HEK293 (cell line): ENCODE results near the gene CHMP1A.
"Not testable (repeated sequence)": the region's sequence is repeated elsewhere in the genome, so short reads cannot be mapped to it uniquely, and the experiment has no call there.

ENCODE experiments used
- CTCF ChIA-PET: fragments of 350-600 bp; formaldehyde crosslinking; extraction: SDS; loops from one replicate; lab custom pipeline; 2021; ENCODE audit warnings: antibody characterized with exemption; lab: Yijun Ruan, JAX
- POLR2A ChIA-PET: fragments of 300-600 bp; formaldehyde crosslinking; extraction: SDS; loops from one replicate; lab custom pipeline; 2020; ENCODE audit warnings: antibody characterized with exemption, inconsistent platforms; lab: Yijun Ruan, JAX
- H3K27ac ChIP-seq: fragments of 200-500 bp; sonication (Bioruptor generic); 2 replicates; pipeline ENCODE4 v1.5.1; 2014; ENCODE audit warnings: low read depth, low read length, control low read depth, inconsistent platforms; ENCODE audit errors: extremely low read depth
- H3K36me3 ChIP-seq, 2 experiments: fragments of 200-500 bp in 1 of 2; sonication (Bioruptor generic) in 1 of 2; 1 replicate in 1 of 2; 2 replicates in 1 of 2; pipeline ENCODE4 v1.5.1; 2014 to 2017; ENCODE audit warnings: inconsistent platforms in 2 of 2, low read length in 2 of 2; ENCODE audit not compliant: control insufficient read depth in 2 of 2, insufficient read depth in 1 of 2
- H3K4me1 ChIP-seq: fragments of 200-500 bp; sonication (Bioruptor generic); 2 replicates; pipeline ENCODE4 v1.5.1; 2014; ENCODE audit warnings: mild to moderate bottlenecking, low read length, inconsistent platforms; ENCODE audit not compliant: control insufficient read depth, insufficient read depth
- H3K4me3 ChIP-seq: 2 replicates; pipeline ENCODE4 v1.5.1; 2011; ENCODE audit warnings: low read depth, mild to moderate bottlenecking, control low read depth, low read length, moderate library complexity
- H3K9me3 ChIP-seq: fragments of 200-500 bp; sonication (Bioruptor generic); 2 replicates; pipeline ENCODE4 v1.5.1; 2014; ENCODE audit warnings: low read depth, low read length, inconsistent platforms; ENCODE audit not compliant: control insufficient read depth, insufficient read depth
- GLI2 ChIP-seq: fragments of 450-650 bp; formaldehyde crosslinking; IDR thresholded peaks from 2 replicates; pipeline ENCODE4; 2017; ENCODE audit warnings: missing biosample characterization, missing genetic modification characterization, low read depth, borderline replicate concordance
- GLIS2 ChIP-seq: fragments of 450-650 bp; formaldehyde crosslinking; IDR thresholded peaks from 2 replicates; pipeline ENCODE4 v1.5.1; 2016; ENCODE audit warnings: missing biosample characterization, missing genetic modification characterization
- PRDM1 ChIP-seq: fragments of 450-650 bp; formaldehyde crosslinking; IDR thresholded peaks from 2 replicates; pipeline ENCODE4; 2016; ENCODE audit warnings: missing biosample characterization, missing genetic modification characterization
- SCRT1 ChIP-seq: fragments of 450-650 bp; formaldehyde crosslinking; IDR thresholded peaks from 2 replicates; pipeline ENCODE4 v1.5.1; 2016; ENCODE audit warnings: missing biosample characterization, missing genetic modification characterization, borderline replicate concordance
- ZFP3 ChIP-seq: fragments of 450-650 bp; formaldehyde crosslinking; IDR thresholded peaks from 2 replicates; pipeline ENCODE4 v1.5.1; 2016; ENCODE audit warnings: low read depth, missing biosample characterization, missing genetic modification characterization
- ZNF121 ChIP-seq: fragments of 450-650 bp; formaldehyde crosslinking; IDR thresholded peaks from 2 replicates; pipeline ENCODE4 v1.5.1; 2016; ENCODE audit warnings: missing biosample characterization, missing genetic modification characterization
- ZNF133 ChIP-seq: fragments of 450-650 bp; formaldehyde crosslinking; IDR thresholded peaks from 2 replicates; pipeline ENCODE4 v1.5.1; 2016; ENCODE audit warnings: missing biosample characterization, missing genetic modification characterization
- ZNF16 ChIP-seq: fragments of 450-650 bp; formaldehyde crosslinking; IDR thresholded peaks from 2 replicates; pipeline ENCODE4 v1.5.1; 2016; ENCODE audit warnings: low read depth, missing biosample characterization, missing genetic modification characterization
- ZNF184 ChIP-seq: fragments of 450-650 bp; IDR thresholded peaks from 2 replicates; pipeline ENCODE4 v1.5.1; 2018; ENCODE audit warnings: missing biosample characterization, mild to moderate bottlenecking, missing genetic modification characterization
- ZNF292 ChIP-seq: fragments of 450-650 bp; formaldehyde crosslinking; IDR thresholded peaks from 2 replicates; pipeline ENCODE4 v1.5.1; 2016; ENCODE audit warnings: low read depth, missing biosample characterization, missing genetic modification characterization, borderline replicate concordance
- ZNF354C ChIP-seq: fragments of 450-650 bp; formaldehyde crosslinking; IDR thresholded peaks from 2 replicates; pipeline ENCODE4 v1.5.1; 2016; ENCODE audit warnings: missing biosample characterization, missing genetic modification characterization, low read depth, borderline replicate concordance
- ZNF404 ChIP-seq: fragments of 450-650 bp; formaldehyde crosslinking; IDR thresholded peaks from 2 replicates; pipeline ENCODE4 v1.5.1; 2017; ENCODE audit warnings: missing biosample characterization, missing genetic modification characterization
- ZNF76 ChIP-seq: fragments of 450-650 bp; formaldehyde crosslinking; IDR thresholded peaks from 2 replicates; pipeline ENCODE4; 2016; ENCODE audit warnings: low read depth, missing biosample characterization, missing genetic modification characterization, borderline replicate concordance
- ZNF777 ChIP-seq: fragments of 450-650 bp; formaldehyde crosslinking; IDR thresholded peaks from 2 replicates; pipeline ENCODE4 v1.5.1; 2017; ENCODE audit warnings: missing biosample characterization, missing genetic modification characterization, borderline replicate concordance
- ZNF792 ChIP-seq: fragments of 450-650 bp; formaldehyde crosslinking; IDR thresholded peaks from 2 replicates; pipeline ENCODE4 v1.5.1; 2016; ENCODE audit warnings: missing biosample characterization, missing genetic modification characterization
- ZNF830 ChIP-seq: fragments of 450-650 bp; IDR thresholded peaks from 2 replicates; pipeline ENCODE4 v1.5.0; 2018; ENCODE audit warnings: missing biosample characterization, missing genetic modification characterization, low read depth, mild to moderate bottlenecking, moderate library complexity
- ZNF837 ChIP-seq: fragments of 450-650 bp; formaldehyde crosslinking; IDR thresholded peaks from 2 replicates; pipeline ENCODE4 v1.5.1; 2016; ENCODE audit warnings: missing biosample characterization, missing genetic modification characterization
- TF ChIP-seq, protein P1 (sequence below): fragments of 450-650 bp; formaldehyde crosslinking; IDR thresholded peaks from 2 replicates; pipeline ENCODE4 v1.5.1; 2016; ENCODE audit warnings: missing biosample characterization, missing genetic modification characterization, low read depth
- TF ChIP-seq, protein P2 (sequence below): fragments of 450-650 bp; formaldehyde crosslinking; IDR thresholded peaks from 2 replicates; pipeline ENCODE4 v1.5.1; 2016; ENCODE audit warnings: missing biosample characterization, missing genetic modification characterization
- TF ChIP-seq, protein P3 (sequence below): fragments of 450-650 bp; formaldehyde crosslinking; IDR thresholded peaks from 2 replicates; pipeline ENCODE4 v1.5.1; 2017; ENCODE audit warnings: missing biosample characterization, mild to moderate bottlenecking, missing genetic modification characterization, moderate library complexity

Gene CHMP1A

DNA sequence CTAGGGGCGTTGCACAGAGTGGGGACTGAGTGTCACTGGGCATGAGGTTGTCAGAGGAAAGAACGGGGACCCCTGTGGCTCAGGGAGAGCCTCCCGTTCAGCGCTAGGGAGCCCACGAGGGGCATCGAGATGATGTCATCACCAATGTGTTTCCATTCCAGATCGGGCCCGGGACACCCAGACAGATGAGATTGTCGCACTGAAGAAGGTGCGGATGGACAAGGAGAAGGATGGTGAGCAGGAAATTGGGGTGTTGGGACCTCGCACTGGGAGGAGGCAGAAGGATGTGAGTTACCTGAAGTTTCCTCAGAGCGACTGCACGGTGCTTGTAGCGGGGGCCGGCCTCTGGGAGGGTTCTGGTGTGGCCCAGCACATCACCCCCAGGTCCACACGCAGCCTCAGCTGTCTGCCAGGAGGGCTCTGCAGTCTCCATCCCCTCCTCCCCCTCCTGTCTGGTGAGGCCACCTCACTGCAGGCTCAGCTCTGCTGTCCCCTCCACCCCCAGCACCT is 32.9 kb upstream of the CHMP1A start:
- Histone ChIP-seq H3K4me1 (no peaks in the 10 kb centered on the region), H3K36me3 (peaks cover 0 to 55% of the 10 kb centered on the region in 2 experiments; a peak in 2 of 3 replicates), H3K9me3 (no peaks in the 10 kb centered on the region), H3K4me3 (no peak overlapping the region), H3K27ac (no peak overlapping the region)
- ChIA-PET CTCF (interaction anchor here (1.2 kb wide), 1 partner anchor 9 kb away, joined by 4 read pairs; no protein-coding TSS in a partner anchor), POLR2A (no interaction called here)
- TF ChIP-seq GLIS2 (0 out of 2 replicates have a peak, but pooled peaks have one; percentile 7), SCRT1 (no peak), ZFP3 (no peak), GLI2 (no peak), ZNF16 (tag by site-specific recombination) (no peak), ZNF837 (tag by site-specific recombination) (no peak), ZNF777 (tag by site-specific recombination) (no peak), ZNF292 (tag by site-specific recombination) (no peak), ZNF354C (tag by site-specific recombination) (no peak)
- TF ChIP-seq, protein P1, sequence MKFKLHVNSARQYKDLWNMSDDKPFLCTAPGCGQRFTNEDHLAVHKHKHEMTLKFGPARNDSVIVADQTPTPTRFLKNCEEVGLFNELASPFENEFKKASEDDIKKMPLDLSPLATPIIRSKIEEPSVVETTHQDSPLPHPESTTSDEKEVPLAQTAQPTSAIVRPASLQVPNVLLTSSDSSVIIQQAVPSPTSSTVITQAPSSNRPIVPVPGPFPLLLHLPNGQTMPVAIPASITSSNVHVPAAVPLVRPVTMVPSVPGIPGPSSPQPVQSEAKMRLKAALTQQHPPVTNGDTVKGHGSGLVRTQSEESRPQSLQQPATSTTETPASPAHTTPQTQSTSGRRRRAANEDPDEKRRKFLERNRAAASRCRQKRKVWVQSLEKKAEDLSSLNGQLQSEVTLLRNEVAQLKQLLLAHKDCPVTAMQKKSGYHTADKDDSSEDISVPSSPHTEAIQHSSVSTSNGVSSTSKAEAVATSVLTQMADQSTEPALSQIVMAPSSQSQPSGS (tag by site-specific recombination): peak; percentile 59

DNA sequence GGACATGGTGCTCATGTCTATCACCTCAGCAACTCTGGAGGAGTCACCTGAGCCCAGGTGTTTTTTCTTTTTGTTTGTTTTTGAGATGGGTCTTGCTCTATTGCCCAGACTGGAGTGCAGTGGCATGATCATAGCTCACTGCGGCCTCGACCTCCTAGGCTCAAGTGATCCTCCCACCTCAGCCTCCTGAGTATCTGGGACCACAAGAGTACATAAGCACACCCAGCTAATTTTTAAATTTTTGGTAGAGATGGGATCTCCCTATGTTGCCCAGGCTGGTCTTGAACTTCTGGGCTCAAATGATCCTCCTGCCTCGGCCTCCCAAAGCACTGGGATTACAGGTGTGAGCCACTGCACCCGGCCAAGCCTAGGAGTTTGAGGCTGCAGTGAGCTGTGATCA is 32.1 kb upstream of the CHMP1A start:
- not testable (repeated sequence) for H3K4me1 ChIP-seq, H3K27ac ChIP-seq, H3K4me3 ChIP-seq, H3K9me3 ChIP-seq
- ChIA-PET CTCF (interaction anchor here (1.2 kb wide), 1 partner anchor 10 kb away, joined by 4 read pairs; no protein-coding TSS in a partner anchor), POLR2A (interaction anchor here (0.7 kb wide), 1 partner anchor 184 kb away, joined by 3 read pairs; the partner anchor contains the start of gene TCF25)
- peaks cover 0 to 48% of the 10 kb centered on the region in 2 experiments; a peak in 2 of 3 replicates for H3K36me3 ChIP-seq
- TF ChIP-seq ZNF121 (tag by site-specific recombination): peak; percentile 94

DNA sequence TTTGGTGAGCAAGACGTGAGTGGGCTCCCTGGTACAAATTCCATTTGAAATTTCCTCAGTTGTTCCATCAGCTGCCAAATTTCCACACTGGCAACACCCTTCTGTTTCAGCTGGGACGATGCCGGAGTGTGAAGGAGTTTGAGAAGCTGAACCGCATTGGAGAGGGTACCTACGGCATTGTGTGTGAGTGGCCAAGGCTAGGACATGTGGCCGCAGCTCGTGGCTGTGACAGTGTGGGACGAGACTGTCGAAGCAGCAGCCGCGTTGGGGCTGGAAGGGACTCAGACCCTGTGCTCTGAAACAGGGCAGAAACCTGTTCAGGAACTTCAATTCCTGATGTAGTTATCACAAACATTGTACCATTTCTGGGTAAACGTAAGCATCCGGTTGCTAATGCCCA is 31.6 kb upstream of the CHMP1A start:
- no peaks in the 10 kb centered on the region for H3K4me1 ChIP-seq
- ChIA-PET POLR2A (no interaction called here), CTCF (interaction anchor here (1.2 kb wide), 1 partner anchor 10 kb away, joined by 3 read pairs; no protein-coding TSS in a partner anchor)
- TF ChIP-seq ZNF133 (tag by site-specific recombination) (no peak), ZNF404 (no peak), ZNF830 (tag by site-specific recombination) (no peak), ZNF184 (tag by site-specific recombination) (no peak), ZNF792 (tag by site-specific recombination) (no peak), PRDM1 (tag by site-specific recombination) (no peak), ZNF76 (tag by site-specific recombination) (no peak)
- TF ChIP-seq, protein P2, sequence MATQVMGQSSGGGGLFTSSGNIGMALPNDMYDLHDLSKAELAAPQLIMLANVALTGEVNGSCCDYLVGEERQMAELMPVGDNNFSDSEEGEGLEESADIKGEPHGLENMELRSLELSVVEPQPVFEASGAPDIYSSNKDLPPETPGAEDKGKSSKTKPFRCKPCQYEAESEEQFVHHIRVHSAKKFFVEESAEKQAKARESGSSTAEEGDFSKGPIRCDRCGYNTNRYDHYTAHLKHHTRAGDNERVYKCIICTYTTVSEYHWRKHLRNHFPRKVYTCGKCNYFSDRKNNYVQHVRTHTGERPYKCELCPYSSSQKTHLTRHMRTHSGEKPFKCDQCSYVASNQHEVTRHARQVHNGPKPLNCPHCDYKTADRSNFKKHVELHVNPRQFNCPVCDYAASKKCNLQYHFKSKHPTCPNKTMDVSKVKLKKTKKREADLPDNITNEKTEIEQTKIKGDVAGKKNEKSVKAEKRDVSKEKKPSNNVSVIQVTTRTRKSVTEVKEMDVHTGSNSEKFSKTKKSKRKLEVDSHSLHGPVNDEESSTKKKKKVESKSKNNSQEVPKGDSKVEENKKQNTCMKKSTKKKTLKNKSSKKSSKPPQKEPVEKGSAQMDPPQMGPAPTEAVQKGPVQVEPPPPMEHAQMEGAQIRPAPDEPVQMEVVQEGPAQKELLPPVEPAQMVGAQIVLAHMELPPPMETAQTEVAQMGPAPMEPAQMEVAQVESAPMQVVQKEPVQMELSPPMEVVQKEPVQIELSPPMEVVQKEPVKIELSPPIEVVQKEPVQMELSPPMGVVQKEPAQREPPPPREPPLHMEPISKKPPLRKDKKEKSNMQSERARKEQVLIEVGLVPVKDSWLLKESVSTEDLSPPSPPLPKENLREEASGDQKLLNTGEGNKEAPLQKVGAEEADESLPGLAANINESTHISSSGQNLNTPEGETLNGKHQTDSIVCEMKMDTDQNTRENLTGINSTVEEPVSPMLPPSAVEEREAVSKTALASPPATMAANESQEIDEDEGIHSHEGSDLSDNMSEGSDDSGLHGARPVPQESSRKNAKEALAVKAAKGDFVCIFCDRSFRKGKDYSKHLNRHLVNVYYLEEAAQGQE: no peak
- TF ChIP-seq, protein P3, sequence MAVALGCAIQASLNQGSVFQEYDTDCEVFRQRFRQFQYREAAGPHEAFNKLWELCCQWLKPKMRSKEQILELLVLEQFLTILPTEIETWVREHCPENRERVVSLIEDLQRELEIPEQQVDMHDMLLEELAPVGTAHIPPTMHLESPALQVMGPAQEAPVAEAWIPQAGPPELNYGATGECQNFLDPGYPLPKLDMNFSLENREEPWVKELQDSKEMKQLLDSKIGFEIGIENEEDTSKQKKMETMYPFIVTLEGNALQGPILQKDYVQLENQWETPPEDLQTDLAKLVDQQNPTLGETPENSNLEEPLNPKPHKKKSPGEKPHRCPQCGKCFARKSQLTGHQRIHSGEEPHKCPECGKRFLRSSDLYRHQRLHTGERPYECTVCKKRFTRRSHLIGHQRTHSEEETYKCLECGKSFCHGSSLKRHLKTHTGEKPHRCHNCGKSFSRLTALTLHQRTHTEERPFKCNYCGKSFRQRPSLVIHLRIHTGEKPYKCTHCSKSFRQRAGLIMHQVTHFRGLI (tag by site-specific recombination): no peak
- H3K36me3 ChIP-seq: peaks cover 0 to 44% of the 10 kb centered on the region in 2 experiments; a peak in 2 of 3 replicates
- H3K27ac ChIP-seq: no peak overlapping the region
- H3K4me3 ChIP-seq: no peak overlapping the region
- H3K9me3 ChIP-seq: no peaks in the 10 kb centered on the region
